ENCODE data around the gene SUSD4. TPM values are rescaled to one million over a fixed set of nuclear protein-coding genes. Genes with fewer than 3 reads are reported as not detected.

Gene SUSD4
- total and polyA plus RNA-seq, 2 of the 8 experiments (the other 6 are each of a cell fraction or from before 2014, with no cell fraction given) = 3.9 to 5.2 TPM

DNA sequence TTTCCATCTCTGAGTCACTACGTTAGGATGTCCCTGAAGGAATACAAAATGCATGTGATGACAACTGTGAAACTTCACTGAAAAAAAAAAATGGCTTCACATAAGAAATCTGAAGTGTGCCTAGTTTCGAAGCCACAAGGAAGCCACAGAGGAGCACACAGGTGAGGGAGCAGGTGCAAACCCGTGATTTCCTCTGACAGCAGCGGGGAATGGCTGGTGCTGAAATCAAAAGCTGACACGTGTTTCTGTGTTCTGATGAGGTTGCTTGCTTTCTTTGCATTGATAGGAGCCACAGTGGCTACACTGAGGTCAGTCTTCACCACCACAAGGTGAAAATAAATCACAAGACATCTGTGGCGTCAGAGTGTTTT is 115.2 kb downstream of the SUSD4 start:
- ChIA-PET CTCF (ENCODE audit: partially characterized antibody) (interaction anchor here (2.7 kb wide), 1 partner anchor 12 kb away, joined by 6 read pairs; no protein-coding TSS in a partner anchor), POLR2A (ENCODE audit: partially characterized antibody) (no interaction called here)
- Histone ChIP-seq H3K36me3 (ENCODE audit: control insufficient read depth in 2 of 4, insufficient read depth in 4 of 4, low read length in 3 of 4) (no peaks in the 10 kb centered on the region), H2AK5ac (ENCODE audit: low read depth, low read length) (no peak overlapping the region), H2BK12ac (ENCODE audit: low read depth, low read length) (no peak overlapping the region), H3K4me1 (replicated peaks in 1 of 4; ENCODE audit: control insufficient read depth in 3 of 4, insufficient read depth in 4 of 4, low read length in 3 of 4) (no peaks in the 10 kb centered on the region), H2BK5ac (ENCODE audit: low read depth, low read length) (no peak overlapping the region), H3K23me2 (ENCODE audit: low read depth, low read length) (no peaks in the 10 kb centered on the region), H3K23ac (ENCODE audit: insufficient read length) (no peak overlapping the region), H3K4ac (replicated peaks; ENCODE audit: insufficient read length, low read depth, low read length) (no peak overlapping the region), H4K8ac (ENCODE audit: extremely low read depth, insufficient read depth, low read length) (no peak overlapping the region), H3K56ac (replicated peaks; ENCODE audit: insufficient read length, low read depth, low read length) (no peak overlapping the region), H3K79me2 (ENCODE audit: control insufficient read depth in 1 of 2, insufficient read depth in 2 of 2, low read length in 2 of 2) (no peaks in the 10 kb centered on the region), H3K27ac (ENCODE audit: low read depth, low read length) (no peak overlapping the region), H3K14ac (ENCODE audit: insufficient read length) (no peak overlapping the region), H3K27me3 (replicated peaks in 1 of 4; ENCODE audit: control insufficient read depth in 3 of 4, extremely low read depth in 1 of 4, insufficient read depth in 3 of 4, low read length in 3 of 4) (no peaks in the 10 kb centered on the region; a peak in 1 of 7 replicates), H3K9ac (replicated peaks in 1 of 4; ENCODE audit: extremely low read depth in 1 of 4, low read depth in 3 of 4, low read length in 3 of 4) (no peak overlapping the region), H4K5ac (ENCODE audit: insufficient read length, low read depth, low read length) (no peak overlapping the region), H2BK15ac (ENCODE audit: low read length) (no peak overlapping the region), H2BK20ac (ENCODE audit: low read length) (no peak overlapping the region), H4K91ac (replicated peaks; ENCODE audit: insufficient read length, low read length) (no peak overlapping the region), H3K4me2 (ENCODE audit: insufficient read depth in 1 of 2, low read depth in 2 of 2, low read length in 2 of 2) (no peak overlapping the region), H2BK120ac (replicated peaks; ENCODE audit: low read depth, low read length) (no peak overlapping the region), H3K18ac (ENCODE audit: extremely low read depth, low read length) (no peak overlapping the region), H4K20me1 (replicated peaks in 1 of 2; ENCODE audit: control insufficient read depth in 1 of 2, insufficient read depth in 2 of 2, low read length in 2 of 2) (no peaks in the 10 kb centered on the region), H2AFZ (ENCODE audit: low read length) (no peak overlapping the region), H3K79me1 (ENCODE audit: low read depth, low read length) (no peaks in the 10 kb centered on the region), H3K9me3 (ENCODE audit: insufficient read depth in 2 of 2, low read depth in 1 of 2, low read length in 1 of 2) (no peaks in the 10 kb centered on the region), H3K4me3 (ENCODE audit: extremely low read depth in 1 of 4, insufficient read depth in 2 of 4, low read depth in 3 of 4, low read length in 4 of 4) (no peak overlapping the region)
- no peak for FAIRE-seq
- TF ChIP-seq ASH2L (IDR thresholded peaks at IDR 0.05; ENCODE audit: low read length) (no peak), SUZ12 (IDR thresholded peaks at IDR 0.05; ENCODE audit: low read length) (no peak), MAFK (IDR thresholded peaks at IDR 0.05; ENCODE audit: low read depth, low read length) (no peak), POLR2A (IDR thresholded peaks at IDR 0.05; ENCODE audit: control extremely low read depth in 1 of 2, low read depth in 2 of 2, low read length in 2 of 2) (no peak), GTF2F1 (IDR thresholded peaks at IDR 0.05; ENCODE audit: borderline replicate concordance, low read depth, low read length) (no peak), CREB1 (IDR thresholded peaks at IDR 0.05) (no peak), POLR2AphosphoS5 (IDR thresholded peaks at IDR 0.05; ENCODE audit: low read depth, low read length) (no peak)
- TF ChIP-seq, protein P1, sequence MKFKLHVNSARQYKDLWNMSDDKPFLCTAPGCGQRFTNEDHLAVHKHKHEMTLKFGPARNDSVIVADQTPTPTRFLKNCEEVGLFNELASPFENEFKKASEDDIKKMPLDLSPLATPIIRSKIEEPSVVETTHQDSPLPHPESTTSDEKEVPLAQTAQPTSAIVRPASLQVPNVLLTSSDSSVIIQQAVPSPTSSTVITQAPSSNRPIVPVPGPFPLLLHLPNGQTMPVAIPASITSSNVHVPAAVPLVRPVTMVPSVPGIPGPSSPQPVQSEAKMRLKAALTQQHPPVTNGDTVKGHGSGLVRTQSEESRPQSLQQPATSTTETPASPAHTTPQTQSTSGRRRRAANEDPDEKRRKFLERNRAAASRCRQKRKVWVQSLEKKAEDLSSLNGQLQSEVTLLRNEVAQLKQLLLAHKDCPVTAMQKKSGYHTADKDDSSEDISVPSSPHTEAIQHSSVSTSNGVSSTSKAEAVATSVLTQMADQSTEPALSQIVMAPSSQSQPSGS (IDR thresholded peaks at IDR 0.05; ENCODE audit: low read length) = no peak
- TF ChIP-seq, protein P2, sequence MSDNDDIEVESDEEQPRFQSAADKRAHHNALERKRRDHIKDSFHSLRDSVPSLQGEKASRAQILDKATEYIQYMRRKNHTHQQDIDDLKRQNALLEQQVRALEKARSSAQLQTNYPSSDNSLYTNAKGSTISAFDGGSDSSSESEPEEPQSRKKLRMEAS (IDR thresholded peaks at IDR 0.05) = no peak
- 90% methylated on average over 6 of the region's 6 CpGs; no CpG with 5 or more reads in 1 of the 2 experiments for WGBS, 2 experiments (ENCODE audit: extremely low coverage in 1 of 2, insufficient coverage in 1 of 2, insufficient read length in 1 of 2, insufficient replicate concordance in 2 of 2, low coverage in 1 of 2, low lambda C conversion rate in 2 of 2, missing lambda C conversion rate in 1 of 2)
- DNase-seq (ENCODE audit: low read depth in 1 of 2, low spot score in 2 of 2) = peak in 1 of 2 experiments; percentile 17

Data from H1 (cell line).